ENCODE data around the gene WTIP.
"Not testable (repeated sequence)": the region's sequence is repeated elsewhere in the genome, so short reads cannot be mapped to it uniquely, and the experiment has no call there.

Gene WTIP

GRCh38 chr19:34454685-34455084, 26.9 kb upstream of the WTIP start:
- no peak for TF ChIP-seq CTCF (conservative IDR thresholded peaks at IDR 0.05; ENCODE audit: control insufficient read depth, insufficient read depth, low read depth, low read length)
- no peak for DNase-seq (ENCODE audit: low read depth)
- no peak overlapping the region for H3K4me3 ChIP-seq (ENCODE audit: control insufficient read depth, low read depth, low read length)

DNA sequence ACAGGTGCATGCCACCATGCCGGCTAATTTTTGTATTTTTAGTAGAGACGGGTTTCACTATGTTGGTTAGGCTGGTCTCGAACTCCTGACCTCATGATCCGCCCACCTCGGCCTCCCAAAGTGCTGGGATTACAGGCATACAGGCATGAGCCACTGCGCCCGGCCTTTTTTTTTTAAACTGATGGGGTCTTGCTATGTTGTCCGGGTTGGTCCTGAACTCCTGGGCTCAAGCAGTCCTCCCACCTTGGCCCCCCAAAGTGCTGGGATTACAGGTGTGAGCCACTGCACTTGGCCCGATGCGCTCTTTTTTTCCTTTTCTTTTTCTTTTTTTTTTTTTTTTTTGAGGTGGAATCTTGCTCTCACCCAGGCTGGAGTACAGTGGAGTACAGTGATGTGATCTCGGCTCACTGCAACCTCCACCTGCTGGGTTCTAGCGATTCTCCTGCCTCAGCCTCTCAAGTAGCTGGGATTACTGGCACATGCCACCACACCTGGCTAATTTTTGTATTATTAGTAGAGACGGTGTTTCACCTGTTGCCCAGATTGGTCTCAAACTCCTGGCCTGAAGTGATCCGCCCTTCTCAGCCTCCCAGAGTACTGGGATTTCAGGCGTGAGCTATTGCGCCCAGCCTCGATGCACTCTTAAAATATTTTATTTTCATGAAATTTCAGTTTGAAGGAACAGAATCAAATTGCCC, 25.6 kb upstream of the WTIP start:
- DNase-seq (ENCODE audit: low read depth); H3K4me3 ChIP-seq (ENCODE audit: control insufficient read depth, low read depth, low read length): not testable (repeated sequence)

GRCh38 chr19:34457446-34457845, 24.1 kb upstream of the WTIP start:
- DNase-seq (ENCODE audit: low read depth), result no peak
- TF ChIP-seq CTCF (conservative IDR thresholded peaks at IDR 0.05; ENCODE audit: control insufficient read depth, insufficient read depth, low read depth, low read length), result no peak
- H3K4me3 ChIP-seq (ENCODE audit: control insufficient read depth, low read depth, low read length), result no peak overlapping the region

DNA sequence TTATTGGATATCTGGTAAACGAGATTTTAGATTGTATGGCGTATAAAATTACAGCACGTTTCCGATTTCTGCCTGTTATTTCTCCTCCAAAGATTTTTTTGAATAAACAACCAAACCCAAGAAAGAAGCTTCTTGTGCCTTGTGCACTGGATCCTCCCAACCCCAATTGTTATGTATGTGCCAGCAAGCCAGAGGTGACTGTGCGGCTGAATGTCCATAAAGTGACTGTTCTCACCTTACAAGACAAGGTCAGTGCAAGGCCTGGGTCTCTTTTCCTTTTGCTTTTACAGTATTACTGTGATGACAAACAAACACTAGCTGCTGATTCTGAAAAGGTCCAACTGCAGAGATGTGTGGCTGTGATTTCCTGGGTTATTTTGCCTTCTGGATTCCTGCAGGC, 22.9 kb upstream of the WTIP start:
- no peak overlapping the region for H3K4me3 ChIP-seq (ENCODE audit: control insufficient read depth, low read depth, low read length)
- no peak for DNase-seq (ENCODE audit: low read depth)
- TF ChIP-seq CTCF (conservative IDR thresholded peaks at IDR 0.05; ENCODE audit: control insufficient read depth, insufficient read depth, low read depth, low read length), result no peak

DNA sequence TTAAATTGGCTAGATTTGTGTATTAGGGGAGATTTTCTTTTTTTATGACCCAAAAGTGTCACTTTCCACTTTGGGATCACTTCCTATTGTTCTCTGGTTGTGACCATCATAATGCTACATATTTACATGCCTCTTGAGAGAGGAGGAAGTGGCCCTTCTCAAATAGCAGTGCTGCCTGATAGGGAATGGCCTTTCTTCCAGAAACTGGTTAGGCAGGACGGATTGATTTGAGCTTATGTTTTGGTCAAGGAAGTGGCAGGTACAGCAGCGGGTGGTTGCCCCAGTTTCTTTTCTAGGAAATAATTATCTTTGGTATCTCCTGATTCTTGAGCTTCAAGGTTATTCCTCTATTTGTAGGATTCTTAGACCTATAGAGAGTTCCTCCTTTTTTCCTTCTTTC, 21.9 kb upstream of the WTIP start:
- no peak for DNase-seq (ENCODE audit: low read depth)
- H3K4me3 ChIP-seq (ENCODE audit: control insufficient read depth, low read depth, low read length), result no peak overlapping the region
- no peak for TF ChIP-seq CTCF (conservative IDR thresholded peaks at IDR 0.05; ENCODE audit: control insufficient read depth, insufficient read depth, low read depth, low read length)

- peak; percentile 51 for DNase-seq (ENCODE audit: low read depth)
- H3K4me3 ChIP-seq (ENCODE audit: control insufficient read depth, low read depth, low read length), result no peak overlapping the region
- no peak for TF ChIP-seq CTCF (conservative IDR thresholded peaks at IDR 0.05; ENCODE audit: control insufficient read depth, insufficient read depth, low read depth, low read length)
Measured at GRCh38 chr19:34461375-34462100, 20.0 kb upstream of the WTIP start.

DNA sequence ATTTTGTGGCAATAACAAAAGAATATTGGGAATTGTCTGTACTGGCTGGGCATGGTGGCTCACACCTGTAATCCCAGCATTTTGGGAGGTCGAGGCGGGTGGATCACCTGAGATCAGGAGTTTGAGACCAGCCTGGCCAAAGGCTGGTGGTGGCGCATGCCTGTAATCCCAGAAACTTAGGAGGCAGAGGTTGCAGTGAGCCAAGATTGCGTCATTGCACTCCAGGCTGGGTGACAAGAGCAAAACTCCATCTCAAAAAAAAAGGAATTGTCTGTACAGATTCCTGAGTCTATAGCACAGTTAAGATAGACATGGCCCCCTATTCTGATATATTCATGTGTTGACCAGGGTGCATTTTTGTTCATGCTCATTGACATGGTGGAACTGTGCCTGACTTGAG, 16.8 kb upstream of the WTIP start:
- not testable (repeated sequence) for DNase-seq (ENCODE audit: low read depth)

More for the DNA sequence above, 16.8 kb upstream of the WTIP start:
- H3K4me3 ChIP-seq (ENCODE audit: control insufficient read depth, low read depth, low read length), result not testable (repeated sequence)
